H1 (cell line): ENCODE measurements around the gene TTC27.
"Not testable (repeated sequence)": the region's sequence is repeated elsewhere in the genome, so short reads cannot be mapped to it uniquely, and the experiment has no call there.

Experiments
- ATF3 ChIP-seq: IDR thresholded peaks from 2 replicates; pipeline ENCODE4 v1.6.1; 2011; ENCODE audit warnings: low read depth, mild to moderate bottlenecking, low read length; ENCODE audit not compliant: insufficient read depth
- EP300 ChIP-seq, 2 experiments: IDR thresholded peaks; 1 replicate in 1 of 2; 2 replicates in 1 of 2; pipeline ENCODE4 v1.6.1; 2011 to 2012; ENCODE audit warnings: low read depth in 2 of 2, low read length in 2 of 2, mild to moderate bottlenecking in 2 of 2, borderline replicate concordance in 1 of 2, inconsistent platforms in 1 of 2, moderate library complexity in 1 of 2
- RNF2 ChIP-seq: fragments of 200-900, 300-1000 bp; sonication (generic); IDR thresholded peaks from 2 replicates; pipeline ENCODE4 v1.7.1; 2016; ENCODE audit warnings: borderline replicate concordance, low read depth, mild to moderate bottlenecking, antibody characterized with exemption, low read length; ENCODE audit not compliant: poor library complexity, severe bottlenecking; ENCODE audit errors: missing control alignments

GRCh38 chr2:32866462-32866861, 238.6 kb downstream of the TTC27 start:
- TF ChIP-seq RNF2; ATF3; EP300 (IDR thresholded peaks at IDR 0.05; ENCODE audit: borderline replicate concordance in 1 of 2, low read depth in 2 of 2, low read length in 2 of 2): not testable (repeated sequence)
